ENCODE measurements around the gene CAMK1D. TPM values are rescaled to one million over a fixed set of nuclear protein-coding genes. Genes with fewer than 3 reads are reported as not detected.

Gene CAMK1D
- total RNA-seq, 2 experiments from 2014 or later: 19.0 to 25.6 TPM

GRCh38 chr10:12639996-12640944 is 290.9 kb downstream of the CAMK1D start:
- intact Hi-C loops (cut with micrococcal nuclease; ENCODE audit: unreplicated experiment): no loop called here
- Histone ChIP-seq H3K27ac (ENCODE audit: low read depth, low read length, poor library complexity, severe bottlenecking) (no peak overlapping the region), H3K4me1 (ENCODE audit: insufficient read depth, low read length, poor library complexity, severe bottlenecking) (no peaks in the 10 kb centered on the region), H4K20me1 (ENCODE audit: insufficient read depth, low read length) (0 out of 2 replicates have a peak, but pooled peaks cover 5% of the 10 kb centered on the region), H3K79me2 (ENCODE audit: insufficient read depth, low read depth, low read length) (no peaks in the 10 kb centered on the region), H3K36me3 (ENCODE audit: insufficient read depth, low read length) (no peaks in the 10 kb centered on the region), H3K9me2 (ENCODE audit: insufficient read depth, low read length) (no peaks in the 10 kb centered on the region), H2AFZ (ENCODE audit: low read length) (no peak overlapping the region), H3K9me3 (ENCODE audit: low read length) (no peaks in the 10 kb centered on the region), H3K4me3 (ENCODE audit: low read depth, low read length, poor library complexity, severe bottlenecking) (no peak overlapping the region), H3K4me2 (ENCODE audit: low read length) (no peak overlapping the region)
- POLR2A ChIA-PET: interaction anchor here (0.5 to 1.0 kb wide), 3 partner anchors 11 to 101 kb away, joined by 3 read pairs; no protein-coding TSS in a partner anchor
- DNase-seq (ENCODE audit: low spot score): no peak
- no TSS peak for BruUV-seq (replicated peaks)
- CTCF ChIA-PET (ENCODE audit: unreplicated experiment): no interaction called here
- TF ChIP-seq EZH2phosphoT487 (IDR thresholded peaks at IDR 0.05; ENCODE audit: borderline replicate concordance, low read depth, low read length) (no peak), CTCF (conservative IDR thresholded peaks at IDR 0.05; ENCODE audit: low read length) (no peak)

GRCh38 chr10:12642036-12642435 is 292.7 kb downstream of the CAMK1D start:
- Histone ChIP-seq H3K4me2 (ENCODE audit: low read length) (no peak overlapping the region), H3K36me3 (ENCODE audit: insufficient read depth, low read length) (no peaks in the 10 kb centered on the region), H2AFZ (ENCODE audit: low read length) (no peak overlapping the region), H3K79me2 (ENCODE audit: insufficient read depth, low read depth, low read length) (no peaks in the 10 kb centered on the region), H3K9me2 (ENCODE audit: insufficient read depth, low read length) (no peaks in the 10 kb centered on the region), H3K27ac (ENCODE audit: low read depth, low read length, poor library complexity, severe bottlenecking) (no peak overlapping the region), H4K20me1 (ENCODE audit: insufficient read depth, low read length) (0 out of 2 replicates have a peak, but pooled peaks cover 5% of the 10 kb centered on the region), H3K4me1 (ENCODE audit: insufficient read depth, low read length, poor library complexity, severe bottlenecking) (no peaks in the 10 kb centered on the region), H3K4me3 (ENCODE audit: low read depth, low read length, poor library complexity, severe bottlenecking) (no peak overlapping the region), H3K9me3 (ENCODE audit: low read length) (no peaks in the 10 kb centered on the region)
- DNase-seq (ENCODE audit: low spot score): no peak
- no TSS peak for BruUV-seq (replicated peaks)
- TF ChIP-seq EZH2phosphoT487 (IDR thresholded peaks at IDR 0.05; ENCODE audit: borderline replicate concordance, low read depth, low read length) (no peak), CTCF (conservative IDR thresholded peaks at IDR 0.05; ENCODE audit: low read length) (no peak)
- POLR2A ChIA-PET: no interaction called here
- intact Hi-C loops (cut with micrococcal nuclease; ENCODE audit: unreplicated experiment): no loop called here
- CTCF ChIA-PET (ENCODE audit: unreplicated experiment): no interaction called here

- no peak overlapping the region for H3K4me2 ChIP-seq (ENCODE audit: low read length)
- POLR2A ChIA-PET: interaction anchor here (0.6 to 1.5 kb wide), 2 partner anchors 13 to 32 kb away, joined by 3 to 10 read pairs; no protein-coding TSS in a partner anchor
- H3K4me3 ChIP-seq (ENCODE audit: low read depth, low read length, poor library complexity, severe bottlenecking): no peak overlapping the region
- no peaks in the 10 kb centered on the region for H3K9me3 ChIP-seq (ENCODE audit: low read length)
- intact Hi-C loops (cut with micrococcal nuclease; ENCODE audit: unreplicated experiment): no loop called here
- DNase-seq (ENCODE audit: low spot score): no peak
- no peaks in the 10 kb centered on the region for H3K36me3 ChIP-seq (ENCODE audit: insufficient read depth, low read length)
- no peak overlapping the region for H3K27ac ChIP-seq (ENCODE audit: low read depth, low read length, poor library complexity, severe bottlenecking)
- BruUV-seq (replicated peaks): no TSS peak
- no peaks in the 10 kb centered on the region for H3K4me1 ChIP-seq (ENCODE audit: insufficient read depth, low read length, poor library complexity, severe bottlenecking)
- no peaks in the 10 kb centered on the region for H3K9me2 ChIP-seq (ENCODE audit: insufficient read depth, low read length)
- no peak for TF ChIP-seq EZH2phosphoT487 (IDR thresholded peaks at IDR 0.05; ENCODE audit: borderline replicate concordance, low read depth, low read length)
- no peak overlapping the region for H2AFZ ChIP-seq (ENCODE audit: low read length)
- H3K79me2 ChIP-seq (ENCODE audit: insufficient read depth, low read depth, low read length): no peaks in the 10 kb centered on the region
- H4K20me1 ChIP-seq (ENCODE audit: insufficient read depth, low read length): 0 out of 2 replicates have a peak, but pooled peaks cover 5% of the 10 kb centered on the region
- CTCF ChIA-PET (ENCODE audit: unreplicated experiment): no interaction called here
Observed at GRCh38 chr10:12643279-12643678, 293.9 kb downstream of the CAMK1D start.

All from OCI-LY7 (cell line).